Right hindlimb (tissue), 1 donor: Measurements from ENCODE around the gene MSMO1.
"Not testable (repeated sequence)": the region's sequence is repeated elsewhere in the genome, so short reads cannot be mapped to it uniquely, and the experiment has no call there.

Source experiments
- DNase-seq: peaks from one replicate; pipeline ENCODE4 v3.0.0-alpha.2; 2018

Gene MSMO1

GRCh38 chr4:165327211-165328100, at the start of gene MSMO1:
Gene MSMO1, plus strand, starts transcription at chr4:165327669. Its CDS starts 5,702 bp downstream, at chr4:165333371.
- peak; percentile 100 for DNase-seq

GRCh38 chr4:165279531-165279930, 47.9 kb upstream of the MSMO1 start:
- not testable (repeated sequence) for DNase-seq

GRCh38 chr4:165284697-165285096, 42.8 kb upstream of the MSMO1 start:
- DNase-seq, result not testable (repeated sequence)

DNA sequence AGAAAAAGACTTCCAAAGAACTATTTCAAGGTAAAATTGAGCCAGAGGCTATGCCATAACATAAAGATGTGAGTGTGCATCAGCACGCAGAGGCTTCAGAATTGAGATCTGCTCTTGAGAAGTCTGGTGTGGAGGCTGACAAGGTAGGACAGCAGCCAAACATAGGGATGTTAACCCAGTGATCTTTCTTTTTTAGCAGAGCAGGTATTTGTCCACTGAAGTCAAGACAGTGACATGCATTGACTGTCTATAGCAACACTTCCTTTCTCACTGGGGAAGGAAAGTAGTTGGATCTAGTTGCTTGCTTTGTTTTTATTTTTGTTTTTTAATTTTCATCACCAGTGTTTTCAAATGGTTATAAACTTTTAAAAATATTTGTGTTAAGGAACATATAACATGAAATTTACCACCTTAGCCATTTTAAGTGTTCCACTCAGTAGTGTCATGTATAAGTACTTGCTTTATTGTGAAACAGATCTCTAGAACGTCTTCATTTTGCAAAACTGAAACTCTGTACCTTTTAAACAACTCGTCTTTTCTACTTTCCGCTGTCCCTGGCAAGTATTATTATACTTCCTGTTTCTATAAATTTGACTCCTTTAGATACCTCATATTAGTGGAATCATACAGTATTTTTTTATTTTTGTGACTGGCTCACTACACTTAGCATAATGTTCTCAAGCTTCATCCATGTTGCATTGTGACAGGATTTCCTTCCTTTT, 40.7 kb upstream of the MSMO1 start:
- DNase-seq, result not testable (repeated sequence)

- no peak for DNase-seq
Measured at GRCh38 chr4:165288226-165288625, 39.2 kb upstream of the MSMO1 start.

DNA sequence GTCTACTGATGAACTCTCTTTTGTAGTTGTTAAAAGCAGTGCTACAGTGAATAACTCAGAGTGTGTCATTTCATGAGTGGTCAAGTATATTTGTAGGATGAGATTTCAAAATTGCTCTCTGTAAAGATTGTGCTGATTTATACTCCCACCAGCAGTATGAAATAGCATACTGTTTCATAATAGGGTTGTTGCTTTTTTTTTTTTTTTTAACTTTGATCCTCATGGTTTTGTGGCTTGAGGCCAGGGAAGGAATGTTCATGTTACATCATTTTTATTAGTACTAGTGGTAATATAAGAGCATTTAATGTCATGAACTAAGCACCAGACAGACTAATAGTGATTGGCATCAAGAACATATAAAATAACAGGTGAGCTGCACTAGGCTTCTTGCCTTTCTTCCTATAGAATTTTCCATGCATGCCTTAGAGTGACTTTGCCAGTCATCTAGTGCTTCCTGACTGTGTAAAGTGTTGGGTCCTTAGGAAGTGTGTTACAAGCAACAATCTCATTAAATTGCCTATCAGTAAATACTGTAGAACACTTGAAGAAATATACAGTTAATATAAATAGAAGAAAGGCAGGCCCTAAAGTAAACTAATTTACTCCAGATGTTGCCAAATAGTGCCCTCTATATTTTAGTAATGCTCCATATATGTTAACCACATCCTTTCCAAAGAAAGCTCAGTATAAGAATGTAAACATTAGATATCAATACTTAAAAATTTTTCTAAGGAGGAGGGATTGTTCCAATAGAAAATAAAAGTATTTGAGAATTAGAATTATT, 38.6 kb upstream of the MSMO1 start:
- no peak for DNase-seq

DNA sequence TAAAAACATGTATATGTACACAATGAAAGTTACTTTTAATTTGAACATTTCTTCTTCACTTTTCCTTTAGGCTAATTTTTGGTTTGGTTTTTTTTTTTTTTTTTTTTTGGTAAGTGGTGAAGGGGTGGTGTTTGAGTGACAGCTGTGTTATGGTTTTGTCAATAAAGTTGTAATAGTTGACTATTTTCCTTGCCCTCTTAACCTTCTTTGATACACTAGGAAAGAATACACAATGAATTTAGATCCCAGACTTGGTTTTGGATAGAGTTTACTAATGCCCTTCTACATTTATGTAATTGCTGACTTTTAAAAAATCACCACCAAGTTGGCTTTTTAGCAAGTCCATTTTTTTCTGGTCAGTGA, 38.1 kb upstream of the MSMO1 start:
- DNase-seq, result no peak

GRCh38 chr4:165293061-165293460, 34.4 kb upstream of the MSMO1 start:
- DNase-seq, result no peak

- DNase-seq, result no peak
Measured at GRCh38 chr4:165293927-165294649, 33.4 kb upstream of the MSMO1 start.

DNA sequence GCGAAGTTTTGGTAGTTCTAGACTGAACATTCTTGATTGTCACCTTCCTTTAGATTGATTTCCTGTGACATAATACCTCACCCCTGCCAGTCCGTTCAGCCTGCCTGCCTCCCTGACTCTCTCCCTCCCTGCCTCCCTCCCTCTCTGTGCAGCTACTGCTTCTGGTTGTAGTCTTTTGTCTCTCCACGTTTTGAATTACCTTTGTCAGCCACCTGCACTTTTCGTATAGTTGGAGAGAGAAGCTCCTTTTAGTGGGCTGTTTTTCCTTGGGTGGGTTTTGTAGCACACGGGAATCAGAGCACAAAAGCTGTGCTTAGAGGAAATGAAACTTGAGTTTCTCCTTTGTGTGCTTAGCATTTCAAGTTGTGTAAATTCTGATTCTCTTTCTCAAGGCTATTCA, 32.6 kb upstream of the MSMO1 start:
- no peak for DNase-seq

GRCh38 chr4:165297626-165298025, 29.8 kb upstream of the MSMO1 start:
- DNase-seq, result no peak

DNA sequence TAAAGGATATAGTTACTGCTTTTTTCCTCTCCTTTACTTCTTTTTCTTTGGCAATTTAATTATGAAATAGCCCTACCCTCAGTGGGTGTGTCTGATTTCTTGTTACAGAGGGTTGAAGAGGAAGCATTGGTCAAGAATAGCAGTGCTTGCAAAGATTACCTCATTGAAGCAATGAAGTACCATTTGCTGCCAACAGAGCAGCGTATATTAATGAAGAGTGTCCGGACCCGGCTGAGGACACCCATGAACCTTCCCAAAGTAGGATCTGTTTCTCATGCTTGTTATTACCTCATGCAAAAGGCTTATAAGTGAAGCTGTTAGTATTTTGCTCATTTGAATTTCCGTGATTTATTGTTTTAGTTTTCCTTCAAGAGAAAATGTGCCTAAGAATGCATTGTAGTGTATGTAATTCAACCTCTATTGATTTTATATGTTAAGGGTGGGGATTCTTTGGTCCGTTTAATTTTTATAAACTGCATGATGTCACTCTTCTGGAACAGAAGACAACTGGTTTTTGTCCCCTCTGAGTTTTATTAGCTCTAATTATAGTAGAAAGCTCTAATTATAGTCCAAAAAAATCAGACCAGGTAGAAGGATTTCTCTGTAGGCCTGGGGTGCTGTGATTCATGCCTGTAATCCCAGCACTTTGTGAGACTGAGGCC, 27.9 kb upstream of the MSMO1 start:
- no peak for DNase-seq

DNA sequence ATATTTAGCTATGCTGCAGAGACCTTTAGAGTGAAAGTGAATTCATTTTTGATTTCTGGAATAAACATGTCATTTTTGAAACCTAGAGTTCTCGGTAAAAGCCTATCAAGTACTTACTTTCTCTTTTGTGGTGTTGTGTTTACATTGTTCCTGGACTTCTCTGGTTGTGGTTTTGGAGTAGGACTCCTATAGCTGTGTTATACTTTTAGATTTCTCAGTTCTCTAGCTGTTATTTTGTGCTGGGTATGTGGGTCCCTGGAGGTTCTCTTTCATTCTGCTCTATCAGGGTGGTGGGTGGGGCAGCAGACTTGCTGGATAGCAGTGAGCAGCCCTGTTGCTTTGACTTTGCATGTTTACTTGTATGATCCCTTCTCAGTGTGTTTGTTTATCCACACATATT, 25.6 kb upstream of the MSMO1 start:
- DNase-seq, result no peak

DNA sequence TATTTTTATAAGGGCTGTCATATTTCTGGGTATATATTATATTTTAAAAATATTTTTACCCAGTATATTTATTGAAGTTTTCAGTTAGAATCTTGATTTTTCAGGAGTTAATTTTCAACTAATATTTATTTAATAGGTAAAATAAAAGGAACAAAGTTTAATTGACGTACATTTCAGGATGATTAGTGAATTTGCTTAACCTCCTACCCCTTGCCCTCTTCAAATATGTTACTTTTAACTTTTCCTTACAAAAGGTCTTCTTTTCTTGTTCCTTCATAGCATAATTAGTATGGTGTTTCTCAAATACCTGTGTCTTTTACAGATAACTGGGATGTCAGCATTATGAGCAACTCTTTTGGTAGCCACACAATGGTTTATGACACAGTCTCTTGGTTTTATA, 24.8 kb upstream of the MSMO1 start:
- no peak for DNase-seq

GRCh38 chr4:165308166-165308565, 19.3 kb upstream of the MSMO1 start:
- DNase-seq, result no peak

DNA sequence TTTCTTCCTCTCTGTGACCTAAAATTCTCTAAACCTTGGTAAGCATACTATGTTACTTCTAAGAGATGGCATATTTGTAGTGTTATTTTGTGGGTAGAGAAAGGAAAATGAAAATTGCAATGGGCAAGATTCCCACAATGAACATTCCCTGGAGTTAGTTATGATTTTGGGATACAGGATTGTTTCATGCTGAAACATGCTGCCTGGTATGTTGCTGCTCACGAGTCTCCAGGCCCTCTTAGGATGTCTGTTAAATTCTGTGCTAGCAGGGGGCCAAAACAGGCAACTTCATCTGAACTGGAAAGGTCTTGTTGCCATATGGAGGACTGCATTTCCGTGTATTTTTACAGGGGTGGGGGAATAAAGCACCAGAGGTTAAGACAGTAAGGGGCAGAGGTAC, 18.9 kb upstream of the MSMO1 start:
- DNase-seq, result no peak

DNA sequence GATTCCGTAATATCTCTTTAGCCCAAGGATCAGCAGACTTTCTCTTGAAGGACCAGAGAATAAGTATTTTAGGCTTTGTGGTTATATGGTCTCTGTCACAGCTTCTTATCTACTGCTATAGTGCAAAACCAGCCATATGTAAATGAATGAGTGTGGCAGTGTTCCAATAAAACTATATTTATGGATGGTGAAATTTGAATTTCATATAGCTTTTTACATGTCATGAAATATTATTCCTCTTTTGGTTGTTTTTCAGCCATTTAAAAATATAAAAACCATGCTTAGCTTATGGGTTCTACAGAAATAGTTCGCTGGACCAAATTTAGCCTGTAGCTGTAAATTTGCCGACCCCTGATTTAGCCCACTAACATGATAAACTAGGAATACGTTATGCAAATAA, 18.0 kb upstream of the MSMO1 start:
- DNase-seq, result no peak

GRCh38 chr4:165312506-165312905, 15.0 kb upstream of the MSMO1 start:
- no peak for DNase-seq

DNA sequence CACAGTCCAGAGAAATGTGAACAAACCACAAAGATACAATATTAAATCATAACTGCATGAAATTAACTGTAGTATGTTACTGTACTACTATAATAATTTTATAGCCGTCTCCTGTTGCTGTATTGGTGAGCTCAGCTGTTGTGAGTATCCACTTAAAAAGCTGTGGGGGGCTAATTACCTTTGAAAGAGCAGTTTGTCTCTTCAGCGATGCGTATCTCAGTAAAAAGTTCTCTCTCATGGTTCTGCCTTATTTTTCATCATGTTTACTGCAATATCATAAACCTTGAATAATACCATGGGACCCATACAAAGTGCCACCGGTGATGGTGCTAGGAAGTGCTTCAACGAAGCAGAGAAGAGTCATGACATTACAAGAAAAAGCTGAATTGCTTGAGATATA, 8.4 kb upstream of the MSMO1 start:
- no peak for DNase-seq

GRCh38 chr4:165319509-165319908, 8.0 kb upstream of the MSMO1 start:
- no peak for DNase-seq

GRCh38 chr4:165324236-165324917, 3.1 kb upstream of the MSMO1 start:
- DNase-seq, result no peak

DNA sequence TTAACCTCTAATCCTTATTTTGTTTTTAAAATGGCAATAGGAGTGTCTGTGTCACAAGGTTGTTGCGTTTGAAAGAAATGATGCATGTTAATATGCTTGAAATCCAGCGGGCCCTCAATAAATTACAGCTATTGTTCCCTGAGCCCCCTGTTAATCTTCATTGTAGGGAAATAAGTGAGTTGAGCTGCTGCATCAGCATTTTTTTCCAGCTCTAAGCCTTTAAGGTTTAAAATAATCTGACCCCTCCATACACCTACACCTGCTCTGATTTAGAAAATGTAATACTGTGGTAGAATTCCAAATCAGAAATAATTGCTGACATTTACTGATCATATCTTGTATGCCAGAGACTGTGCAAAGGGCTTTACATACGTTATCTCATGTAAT, 2.6 kb upstream of the MSMO1 start:
- DNase-seq, result no peak
